Stimulated activated CD8-positive, alpha-beta memory T cell treated with anti-CD3 and anti-CD28 coated beads, Interleukin-2, amount 100 ng/mL, for 1 hour (primary cell): Measurements from ENCODE around the gene ITPA.
A peak's percentile ranks its signal among the peaks of the same experiment; 100 is the strongest.
"Not testable (repeated sequence)": the region's sequence is repeated elsewhere in the genome, so short reads cannot be mapped to it uniquely, and the experiment has no call there.

Source experiments
- DNase-seq, 2 donors: peaks; one replicate each; pipeline ENCODE4 v3.0.0-alpha.2; 2020; ENCODE audit warnings: low read depth in 2 of 2

The ITPA gene

DNA sequence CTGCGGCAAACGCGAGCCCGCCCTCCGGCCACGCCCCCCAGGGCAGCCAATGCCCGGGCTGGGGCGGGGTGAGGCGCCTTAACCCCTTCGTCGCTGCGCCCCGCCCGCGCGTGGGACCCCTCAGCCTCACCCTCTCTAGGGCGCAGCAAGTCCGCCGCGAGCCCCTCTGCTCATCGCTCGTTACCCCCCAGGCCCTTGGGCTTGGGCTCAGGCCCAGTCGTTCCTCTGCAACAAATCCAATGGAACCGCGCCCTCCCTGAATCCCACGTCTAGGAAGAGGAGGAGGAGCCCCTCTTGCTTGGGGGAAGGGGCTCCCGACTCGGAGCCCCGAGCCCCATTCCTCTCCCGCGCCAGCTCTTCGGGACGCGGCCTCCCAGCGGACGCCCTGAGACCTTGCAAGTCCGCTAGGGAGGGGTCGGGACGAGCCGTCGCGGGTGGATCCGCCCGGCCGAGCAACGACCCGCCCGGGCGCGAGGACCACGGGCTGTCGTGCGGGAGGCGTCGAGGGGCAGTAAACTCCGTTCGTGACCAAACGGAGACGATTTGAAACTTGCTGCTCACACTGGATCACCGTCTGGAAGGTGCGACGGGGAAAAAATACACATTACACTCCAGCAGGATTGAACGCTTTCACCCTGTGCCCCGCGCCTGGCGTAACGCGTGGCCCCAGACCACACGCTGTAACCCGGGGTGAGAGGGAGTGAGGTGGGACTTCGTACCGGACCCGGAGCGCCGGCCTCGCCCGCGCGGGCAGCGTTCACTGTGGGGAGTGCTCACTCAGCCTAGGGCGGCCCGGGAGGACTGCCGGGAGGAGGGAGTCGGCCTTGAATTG, 35.5 kb upstream of the ITPA start:
- peak; percentile 84 to 87 for DNase-seq

DNA sequence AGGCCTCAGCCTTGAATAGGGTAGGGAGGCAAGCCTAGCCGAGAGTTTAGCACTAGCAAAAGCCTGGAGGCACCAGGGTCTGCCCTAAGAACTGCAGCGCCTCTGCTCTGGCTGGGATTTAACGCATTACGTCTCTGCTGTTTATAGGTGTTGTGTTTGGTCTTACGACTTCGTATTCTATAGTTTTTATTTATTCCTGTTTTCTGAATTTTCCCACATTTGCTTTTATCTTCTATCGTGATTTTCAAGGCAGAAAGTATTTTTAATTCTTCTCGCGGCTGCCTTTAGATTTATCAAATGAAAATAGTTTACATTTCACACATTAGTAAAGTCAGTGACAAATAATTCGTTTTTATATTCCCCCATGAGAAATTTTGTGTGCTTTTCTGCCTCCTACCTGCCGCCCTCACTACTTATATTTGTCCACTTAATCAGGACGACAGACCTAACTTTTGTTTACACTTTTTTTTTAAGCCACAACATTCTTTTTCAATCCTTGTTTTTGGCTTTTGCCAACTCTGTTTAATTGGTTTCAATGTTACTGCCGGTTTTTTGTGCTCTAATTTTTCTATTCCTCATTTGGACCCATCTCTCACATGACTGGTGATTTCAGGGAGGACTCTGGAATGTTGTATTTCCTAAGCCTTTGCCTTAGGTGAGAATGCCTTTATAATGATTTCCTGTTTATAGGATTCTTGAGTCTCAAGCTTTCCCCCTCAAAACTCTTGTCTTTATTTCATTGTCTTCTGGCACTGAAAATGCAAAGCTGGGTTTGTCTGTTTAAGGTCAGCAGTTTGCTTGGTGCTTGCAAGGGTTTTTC, 34.6 kb upstream of the ITPA start:
- DNase-seq, result no peak

GRCh38 chr20:3175270-3175669, 34.0 kb upstream of the ITPA start:
- no peak for DNase-seq

DNA sequence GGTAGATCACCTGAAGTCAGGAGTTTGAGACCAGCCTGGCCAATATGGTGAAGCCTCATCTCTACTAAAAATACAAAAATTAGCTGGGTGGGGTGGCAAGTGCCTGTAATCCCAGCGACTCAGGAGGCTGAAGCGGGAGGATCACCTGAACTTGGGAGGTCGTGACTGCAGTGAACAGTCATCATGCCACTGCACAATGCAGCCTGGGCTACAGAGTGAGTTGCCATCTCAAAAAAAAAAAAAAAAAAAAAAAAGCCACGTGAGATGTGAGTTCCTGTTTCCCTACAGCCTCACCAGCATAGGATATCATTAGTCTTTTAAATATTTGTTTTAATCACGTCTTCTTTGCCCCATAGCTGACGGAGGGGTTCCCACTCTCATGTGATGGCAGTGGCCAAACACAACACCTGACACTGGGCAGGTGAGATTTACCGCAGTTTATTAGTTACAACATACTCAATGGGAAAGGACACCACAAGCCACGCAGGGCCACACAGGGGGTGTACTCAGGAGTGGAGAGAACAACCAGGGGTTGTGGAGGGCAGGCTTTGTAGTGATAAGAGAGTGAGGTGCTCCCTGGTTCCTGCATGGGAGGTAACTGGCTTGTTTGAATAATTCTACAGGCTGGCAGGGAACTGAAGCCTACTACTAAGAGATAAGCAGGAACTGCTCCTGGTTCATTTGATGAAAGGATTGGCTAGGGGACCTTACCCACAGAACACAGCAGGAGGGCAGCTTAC, 31.4 kb upstream of the ITPA start:
- DNase-seq, result no peak

DNA sequence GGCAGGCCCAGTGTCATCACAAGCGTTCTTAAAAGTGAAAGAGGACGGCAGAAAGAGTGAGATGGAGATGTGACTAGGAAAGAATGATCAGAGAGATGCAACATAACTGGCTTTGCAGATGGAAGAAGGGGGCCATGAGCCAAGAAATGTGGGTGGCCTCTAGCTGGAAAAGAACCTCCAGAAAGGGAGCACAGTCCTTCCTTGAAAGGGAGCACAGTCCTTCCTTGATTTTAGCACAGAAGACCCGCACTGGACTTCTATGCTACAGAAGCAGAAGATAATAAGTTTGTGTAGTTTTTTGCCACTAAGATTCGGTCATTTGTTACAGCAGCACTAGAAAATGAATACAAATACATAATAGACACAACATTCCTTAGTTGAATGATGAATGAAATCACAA, 29.0 kb upstream of the ITPA start:
- DNase-seq, result no peak

DNA sequence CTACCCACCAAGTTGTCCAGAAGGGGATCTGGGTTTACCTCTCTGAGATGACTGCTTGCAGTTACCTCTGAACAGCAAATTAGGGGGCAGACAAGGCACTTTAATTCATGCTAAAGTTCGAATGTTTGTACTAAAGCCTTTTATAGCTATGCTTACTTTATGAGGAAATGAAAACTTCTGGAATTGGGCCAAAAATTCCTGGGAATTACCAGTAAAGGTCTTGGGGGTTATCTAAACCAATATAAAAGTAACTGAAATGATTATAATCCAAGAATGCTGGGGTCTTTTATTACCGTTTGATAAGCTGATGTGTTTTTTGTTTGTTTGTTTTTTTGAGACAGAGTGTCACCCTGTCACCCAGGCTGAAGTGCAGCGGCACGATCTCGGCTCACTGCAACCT, 28.0 kb upstream of the ITPA start:
- no peak for DNase-seq

DNA sequence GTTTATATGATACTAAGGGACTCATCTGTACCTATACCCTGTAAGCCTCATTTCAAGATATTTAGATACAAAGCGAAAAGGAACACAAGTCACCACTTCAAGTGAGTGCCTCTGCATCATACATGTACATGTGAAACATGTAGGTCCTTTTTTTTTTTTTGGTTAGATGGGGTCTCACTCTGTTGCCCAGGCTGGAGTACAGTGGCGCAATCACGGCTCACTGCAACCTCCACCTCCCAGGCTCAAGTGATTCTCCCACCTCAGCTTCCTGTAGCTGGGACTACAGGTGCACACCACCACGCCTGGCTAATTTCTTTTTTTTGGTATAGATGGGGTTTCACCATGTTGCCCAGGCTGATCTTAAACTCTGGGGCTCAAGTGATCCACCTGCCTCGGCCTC, 26.9 kb upstream of the ITPA start:
- DNase-seq, result not testable (repeated sequence)

DNA sequence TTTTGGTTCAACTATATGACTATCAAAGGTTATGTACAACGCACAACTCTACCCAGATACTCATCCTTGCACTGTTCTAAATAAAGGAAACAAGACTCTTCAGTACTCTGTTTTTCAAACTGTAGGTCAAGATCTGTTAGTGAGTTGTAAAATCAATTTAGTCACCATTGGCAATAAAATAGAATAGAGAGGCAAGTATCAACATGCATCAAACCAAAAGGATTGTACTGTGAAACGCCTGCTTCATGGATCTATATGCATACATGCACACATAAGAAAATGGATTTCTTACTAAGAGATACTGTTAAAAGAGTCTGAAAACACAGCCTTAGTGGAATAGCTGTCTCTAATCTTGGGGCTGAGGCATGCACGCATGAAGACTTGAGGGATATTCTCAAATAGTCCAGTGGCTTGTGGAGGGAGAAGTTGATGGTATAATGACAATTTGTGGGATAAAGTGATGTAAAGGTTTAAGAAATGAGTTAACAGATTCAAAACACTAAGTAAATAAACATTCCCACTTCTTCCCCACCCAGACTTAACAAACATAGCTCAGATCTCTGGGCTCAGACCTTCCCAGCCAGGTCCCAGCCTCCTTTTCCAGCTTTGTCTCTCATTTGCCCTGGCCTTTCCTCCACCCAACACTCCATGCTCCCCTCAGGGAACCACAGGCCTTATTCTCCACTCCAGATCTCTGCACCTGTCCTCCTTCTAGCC, 25.2 kb upstream of the ITPA start:
- DNase-seq, result no peak

DNA sequence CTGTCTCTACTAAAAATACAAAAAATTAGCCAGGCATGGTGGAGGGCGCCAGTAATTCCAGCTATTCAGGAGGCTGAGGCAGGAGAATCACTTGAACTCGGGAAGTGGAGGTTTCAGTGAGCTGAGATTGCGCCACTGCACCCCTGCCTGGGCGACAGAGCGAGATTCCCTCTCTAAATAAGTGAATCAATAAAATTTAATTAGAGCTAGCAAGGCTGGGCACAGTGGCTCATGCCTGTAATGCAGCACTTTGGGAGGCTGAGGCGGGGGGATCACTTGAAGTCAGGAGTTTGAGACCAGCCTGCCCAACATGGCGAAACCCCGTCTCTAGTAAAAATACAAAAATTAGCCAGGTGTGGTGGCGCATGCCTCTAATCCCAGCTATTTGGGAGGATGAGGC, 21.4 kb upstream of the ITPA start:
- DNase-seq, result not testable (repeated sequence)

- no peak for DNase-seq
These were observed 20.4 kb upstream of the ITPA start for GRCh38 chr20:3188823-3189413.

DNA sequence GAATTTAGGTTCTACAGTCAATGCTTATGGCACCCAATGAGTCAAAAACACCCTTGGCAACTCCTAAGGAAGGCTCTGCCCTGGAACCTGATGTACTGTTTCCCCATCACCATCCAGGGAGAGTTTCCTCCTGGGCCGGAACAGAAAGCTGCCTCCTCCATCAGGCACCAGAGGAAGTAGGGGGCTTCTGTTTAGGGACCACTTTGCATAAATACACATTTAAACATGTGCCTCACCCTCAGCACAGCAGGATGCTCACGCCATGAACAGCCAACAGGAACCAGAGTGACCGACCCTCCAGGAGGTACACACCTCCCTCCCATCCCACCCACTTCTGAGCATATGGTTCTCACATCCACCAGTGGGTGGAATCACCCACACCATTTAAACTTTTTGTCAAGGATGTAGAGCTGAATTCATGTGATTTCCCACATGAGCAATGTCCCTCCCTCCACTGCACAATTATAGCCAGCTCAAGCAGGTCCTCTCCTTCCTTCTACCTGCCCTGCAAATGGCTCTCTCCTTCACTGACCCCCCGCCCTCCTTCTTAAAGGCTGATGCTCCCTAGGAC, 19.7 kb upstream of the ITPA start:
- DNase-seq, result no peak

DNA sequence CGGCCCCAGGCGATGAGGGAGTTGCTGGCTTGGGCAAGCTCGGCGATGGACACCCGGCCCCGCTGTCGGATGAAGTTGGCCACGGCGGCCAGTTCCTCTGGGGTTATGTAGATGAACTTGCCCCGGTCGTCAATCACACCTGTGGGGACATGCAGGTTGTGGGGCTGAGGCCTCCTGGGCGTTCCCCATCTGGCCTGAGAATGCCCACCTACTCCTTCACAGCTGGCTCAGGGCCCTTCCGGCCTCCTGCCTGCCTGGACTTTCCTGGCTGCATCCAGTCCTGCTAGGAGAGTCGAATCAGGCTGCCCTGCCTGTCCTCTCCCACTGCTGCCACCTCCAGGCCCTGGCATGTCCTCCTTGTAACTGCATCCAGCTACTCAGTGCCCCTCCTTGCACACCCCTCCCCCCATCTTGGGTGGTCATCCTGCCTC, 18.6 kb upstream of the ITPA start:
- no peak for DNase-seq

DNA sequence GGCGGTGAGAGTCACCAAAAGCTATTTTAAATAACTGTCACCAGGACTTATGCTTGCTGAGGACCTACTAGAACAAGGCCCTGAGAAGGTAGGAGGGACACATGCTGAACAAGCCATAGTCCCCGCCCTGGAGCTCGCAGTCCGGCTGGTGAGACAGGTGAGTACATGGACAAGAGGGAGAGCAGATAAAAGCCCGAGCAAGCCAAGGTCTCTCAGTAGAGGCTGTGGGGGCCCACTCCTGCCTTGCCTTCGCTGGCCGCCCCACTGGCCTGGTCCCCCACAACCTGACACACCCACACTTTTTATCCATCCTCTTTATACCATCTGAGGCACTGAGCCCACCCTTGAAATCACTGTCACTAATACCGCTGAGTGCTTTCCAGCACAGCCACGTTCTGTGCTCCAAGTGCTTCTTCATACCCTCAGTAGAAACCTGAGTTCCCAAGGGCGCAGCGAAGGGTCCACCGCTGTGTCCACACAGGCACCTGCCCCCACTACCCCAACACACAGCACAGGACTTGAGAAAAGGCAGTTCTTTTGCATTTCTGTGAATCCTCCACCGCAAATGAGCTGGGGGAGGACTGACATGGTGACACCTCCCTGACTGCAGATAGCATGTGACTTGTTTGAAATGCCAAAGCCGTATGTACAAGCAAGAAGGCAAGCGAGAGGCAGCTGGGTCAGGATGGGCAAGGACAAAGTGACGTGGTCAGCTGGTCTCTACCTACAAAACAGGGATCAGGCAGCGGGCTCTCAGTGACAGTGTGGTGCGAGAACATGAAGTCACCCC, 16.9 kb upstream of the ITPA start:
- no peak for DNase-seq

DNA sequence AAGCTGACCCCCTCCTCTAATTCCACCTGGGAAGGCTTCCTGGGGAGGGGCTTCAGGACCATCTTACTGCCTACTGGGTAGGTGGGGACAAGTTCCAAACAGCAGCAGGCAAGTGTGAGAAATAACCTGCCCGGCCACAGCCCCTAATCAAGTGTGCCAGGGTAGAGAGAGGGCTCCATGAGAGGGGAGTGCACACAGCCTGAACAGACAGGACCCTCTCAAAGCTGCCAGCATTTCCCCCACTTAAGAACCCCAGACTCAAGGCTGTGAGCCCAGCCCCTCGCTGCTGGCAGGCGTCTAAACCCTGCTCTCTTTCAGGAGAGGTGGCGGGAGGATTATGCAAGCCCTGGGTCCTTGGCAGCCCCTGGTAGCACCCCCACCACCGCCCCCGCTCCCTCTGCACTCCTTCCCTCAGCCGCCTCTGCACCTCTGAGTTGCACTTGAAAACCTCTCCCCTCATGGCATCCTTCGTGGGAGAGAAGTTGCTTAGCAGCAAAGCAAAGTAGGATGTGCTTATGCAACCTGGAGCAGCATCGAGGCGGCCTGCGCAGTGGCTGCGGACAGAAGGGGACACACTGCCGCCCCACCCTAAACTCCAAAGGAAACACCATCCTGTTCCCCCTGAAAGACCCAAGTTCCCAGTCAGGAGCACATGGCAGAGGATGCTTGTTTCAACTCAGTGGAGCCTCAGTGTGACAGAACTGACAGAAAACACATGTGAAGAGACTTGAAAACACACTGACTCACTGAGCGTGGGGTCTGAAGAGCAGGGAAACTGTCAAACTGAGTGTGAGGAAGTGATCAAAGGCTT, 15.3 kb upstream of the ITPA start:
- DNase-seq, result no peak

- DNase-seq, result no peak
These were observed 14.5 kb upstream of the ITPA start for GRCh38 chr20:3194617-3195280.

GRCh38 chr20:3195590-3196237, 13.6 kb upstream of the ITPA start:
- no peak for DNase-seq

DNA sequence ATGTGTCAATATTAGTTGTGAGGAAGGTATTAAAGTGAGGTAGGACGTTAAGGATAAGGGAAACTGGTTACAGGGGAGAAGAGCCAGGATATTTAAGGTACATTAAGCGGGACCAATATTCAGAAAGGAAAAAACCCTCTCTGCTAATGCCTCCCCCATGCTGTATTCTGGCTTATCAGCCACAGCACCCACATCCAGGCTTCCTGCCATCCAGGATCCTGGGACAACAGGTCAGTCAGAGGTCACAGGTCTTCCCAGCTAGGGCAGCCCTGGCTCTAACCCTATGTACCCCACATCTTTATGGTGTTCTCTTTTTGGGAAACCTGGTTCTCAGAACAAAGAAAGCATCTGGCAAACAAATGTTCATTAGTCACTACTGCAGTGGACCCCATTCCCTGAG, 10.1 kb upstream of the ITPA start:
- no peak for DNase-seq
